ENCODE results near the gene UROS. TPM values are rescaled to one million over a fixed set of nuclear protein-coding genes. Genes with fewer than 3 reads are reported as not detected.

Gene UROS
- total and polyA plus RNA-seq, 7 donors, result 26.1 to 46.7 (median 35.4) TPM

DNA sequence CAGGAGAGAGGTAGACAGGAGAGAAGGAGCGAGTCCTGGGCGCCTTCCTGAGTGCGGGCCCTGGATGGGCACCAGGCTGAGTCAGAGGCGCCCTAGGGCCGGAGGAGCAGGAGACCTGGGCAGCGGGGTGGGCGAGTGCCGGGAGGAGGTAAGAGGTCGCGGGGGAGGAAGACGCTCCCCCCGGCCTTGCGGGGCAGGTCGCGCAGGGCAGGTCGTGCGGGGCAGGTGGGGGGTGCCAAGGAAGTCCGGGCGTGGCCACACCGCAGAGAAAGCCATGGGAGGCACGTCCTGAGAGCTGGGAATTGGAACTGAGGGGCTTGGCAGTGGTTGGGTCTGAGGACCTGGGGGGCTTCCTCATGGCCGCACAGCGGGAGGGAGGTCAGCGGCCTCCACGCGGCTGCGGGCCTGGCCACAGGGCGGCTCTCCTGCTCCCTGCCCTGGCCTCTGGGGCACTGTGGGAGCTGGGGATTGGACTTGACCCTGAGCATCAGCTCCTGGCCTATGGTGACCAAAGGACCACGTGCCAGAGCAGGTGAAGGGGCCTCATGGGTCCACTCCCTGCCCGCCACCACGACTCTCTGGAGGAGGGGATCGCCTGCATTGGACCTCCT is 48.4 kb downstream of the UROS start:
- H3K4me3 ChIP-seq, result no peak overlapping the region
- TF ChIP-seq POLR2AphosphoS5 (IDR thresholded peaks at IDR 0.05), result no peak
- TF ChIP-seq POLR2A (IDR thresholded peaks at IDR 0.05), result no peak
- no peak for TF ChIP-seq EP300 (IDR thresholded peaks at IDR 0.05)
- TF ChIP-seq, protein P1, sequence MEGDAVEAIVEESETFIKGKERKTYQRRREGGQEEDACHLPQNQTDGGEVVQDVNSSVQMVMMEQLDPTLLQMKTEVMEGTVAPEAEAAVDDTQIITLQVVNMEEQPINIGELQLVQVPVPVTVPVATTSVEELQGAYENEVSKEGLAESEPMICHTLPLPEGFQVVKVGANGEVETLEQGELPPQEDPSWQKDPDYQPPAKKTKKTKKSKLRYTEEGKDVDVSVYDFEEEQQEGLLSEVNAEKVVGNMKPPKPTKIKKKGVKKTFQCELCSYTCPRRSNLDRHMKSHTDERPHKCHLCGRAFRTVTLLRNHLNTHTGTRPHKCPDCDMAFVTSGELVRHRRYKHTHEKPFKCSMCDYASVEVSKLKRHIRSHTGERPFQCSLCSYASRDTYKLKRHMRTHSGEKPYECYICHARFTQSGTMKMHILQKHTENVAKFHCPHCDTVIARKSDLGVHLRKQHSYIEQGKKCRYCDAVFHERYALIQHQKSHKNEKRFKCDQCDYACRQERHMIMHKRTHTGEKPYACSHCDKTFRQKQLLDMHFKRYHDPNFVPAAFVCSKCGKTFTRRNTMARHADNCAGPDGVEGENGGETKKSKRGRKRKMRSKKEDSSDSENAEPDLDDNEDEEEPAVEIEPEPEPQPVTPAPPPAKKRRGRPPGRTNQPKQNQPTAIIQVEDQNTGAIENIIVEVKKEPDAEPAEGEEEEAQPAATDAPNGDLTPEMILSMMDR (IDR thresholded peaks at IDR 0.05), result no peak
- intact Hi-C loops (cut with DNase I), result no loop called here
- H3K9me3 ChIP-seq, result no peaks in the 10 kb centered on the region
- WGBS, 2 donors, result 90 to 92% methylated on average over 32 of the region's 32 CpGs
- H3K36me3 ChIP-seq, result no peaks in the 10 kb centered on the region
- no peaks in the 10 kb centered on the region for H3K27me3 ChIP-seq
- H3K4me1 ChIP-seq, result no peaks in the 10 kb centered on the region
- no peak for DNase-seq
- H3K27ac ChIP-seq, result no peak overlapping the region

DNA sequence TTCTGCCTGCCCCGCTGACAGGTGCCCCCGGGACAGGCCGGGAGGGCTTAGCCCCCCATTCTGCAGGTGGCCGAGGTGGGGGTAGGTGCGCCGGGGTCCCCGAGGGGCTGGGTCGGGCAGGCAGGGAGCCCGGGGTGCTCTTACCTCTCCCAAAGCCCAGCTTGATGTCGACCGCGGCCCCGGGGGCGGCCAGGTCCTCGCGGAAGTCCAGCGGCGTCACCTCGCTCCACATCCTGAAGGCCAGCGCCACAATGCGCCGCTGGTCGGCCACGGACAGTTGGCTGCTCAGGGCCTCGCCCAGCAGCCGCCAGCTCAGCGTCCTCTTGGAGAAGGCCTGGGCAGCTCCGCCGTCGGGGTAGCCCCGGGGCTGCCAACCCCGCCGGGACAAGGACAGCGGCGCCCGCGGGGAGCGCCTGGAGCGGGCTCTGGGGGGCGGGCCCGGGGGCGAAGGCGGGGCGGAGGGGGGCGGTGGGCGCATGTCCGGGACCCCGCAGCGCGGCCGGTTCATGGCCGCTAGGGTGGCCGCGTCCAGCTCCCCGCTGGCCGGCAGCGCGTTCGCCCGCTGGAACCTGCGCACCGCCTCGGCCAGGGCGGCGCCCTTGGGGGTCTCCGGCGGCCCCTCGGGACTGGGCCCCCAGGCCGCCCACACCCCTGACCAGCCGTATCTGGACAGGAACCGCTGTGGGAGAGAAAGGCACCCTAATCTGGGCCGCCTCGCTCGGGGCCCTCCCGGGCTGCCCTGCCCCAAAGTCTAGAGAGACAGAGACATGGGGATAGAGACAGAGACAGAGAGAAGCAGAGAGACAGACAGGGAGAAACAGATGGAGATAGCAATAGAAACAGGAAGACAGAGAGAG is 49.1 kb downstream of the UROS start:
- Histone ChIP-seq H3K27ac (no peak overlapping the region), H3K36me3 (no peaks in the 10 kb centered on the region), H3K27me3 (no peaks in the 10 kb centered on the region), H3K9me3 (no peaks in the 10 kb centered on the region), H3K4me1 (peaks cover 0 to 6% (median 5%) of the 10 kb centered on the region in 4 donors), H3K4me3 (peak overlapping the region in 2 of 4 donors; percentile 17 to 32)
- intact Hi-C loops (cut with DNase I), result no loop called here
- no peak for DNase-seq
- TF ChIP-seq, protein P1 (IDR thresholded peaks at IDR 0.05), result no peak
- TF ChIP-seq POLR2AphosphoS5 (IDR thresholded peaks at IDR 0.05) (no peak), EP300 (IDR thresholded peaks at IDR 0.05) (no peak), POLR2A (IDR thresholded peaks at IDR 0.05) (no peak)
- WGBS, 2 donors, result 79 to 88% methylated on average over 75 of the region's 75 CpGs

DNA sequence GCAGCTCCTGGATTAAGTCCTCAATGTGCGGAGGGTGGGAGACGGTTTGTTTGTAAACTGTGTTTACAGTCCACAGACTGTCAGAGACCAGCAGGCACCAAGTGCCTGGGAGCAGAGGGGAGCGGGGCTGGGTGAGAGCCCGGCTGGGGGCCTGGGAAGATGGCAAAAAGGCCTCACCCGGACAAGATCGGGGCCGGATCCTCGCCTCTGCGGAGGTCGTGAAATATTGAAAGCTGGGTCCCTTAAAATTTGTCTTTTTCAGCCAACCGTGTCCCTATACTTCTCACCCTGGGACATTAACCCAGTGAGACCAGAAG is 50.2 kb downstream of the UROS start:
- WGBS, 2 donors, result 89 to 90% methylated on average over 11 of the region's 11 CpGs
- peaks cover 0 to 16% (median 15%) of the 10 kb centered on the region in 4 donors for H3K4me1 ChIP-seq
- no peaks in the 10 kb centered on the region for H3K9me3 ChIP-seq
- intact Hi-C loops (cut with DNase I), result no loop called here
- H3K36me3 ChIP-seq, result no peaks in the 10 kb centered on the region
- no peaks in the 10 kb centered on the region for H3K27me3 ChIP-seq
- no peak overlapping the region for H3K27ac ChIP-seq
- TF ChIP-seq EP300 (IDR thresholded peaks at IDR 0.05), result no peak
- TF ChIP-seq, protein P1 (IDR thresholded peaks at IDR 0.05), result no peak
- DNase-seq, result no peak
- no peak overlapping the region for H3K4me3 ChIP-seq

DNA sequence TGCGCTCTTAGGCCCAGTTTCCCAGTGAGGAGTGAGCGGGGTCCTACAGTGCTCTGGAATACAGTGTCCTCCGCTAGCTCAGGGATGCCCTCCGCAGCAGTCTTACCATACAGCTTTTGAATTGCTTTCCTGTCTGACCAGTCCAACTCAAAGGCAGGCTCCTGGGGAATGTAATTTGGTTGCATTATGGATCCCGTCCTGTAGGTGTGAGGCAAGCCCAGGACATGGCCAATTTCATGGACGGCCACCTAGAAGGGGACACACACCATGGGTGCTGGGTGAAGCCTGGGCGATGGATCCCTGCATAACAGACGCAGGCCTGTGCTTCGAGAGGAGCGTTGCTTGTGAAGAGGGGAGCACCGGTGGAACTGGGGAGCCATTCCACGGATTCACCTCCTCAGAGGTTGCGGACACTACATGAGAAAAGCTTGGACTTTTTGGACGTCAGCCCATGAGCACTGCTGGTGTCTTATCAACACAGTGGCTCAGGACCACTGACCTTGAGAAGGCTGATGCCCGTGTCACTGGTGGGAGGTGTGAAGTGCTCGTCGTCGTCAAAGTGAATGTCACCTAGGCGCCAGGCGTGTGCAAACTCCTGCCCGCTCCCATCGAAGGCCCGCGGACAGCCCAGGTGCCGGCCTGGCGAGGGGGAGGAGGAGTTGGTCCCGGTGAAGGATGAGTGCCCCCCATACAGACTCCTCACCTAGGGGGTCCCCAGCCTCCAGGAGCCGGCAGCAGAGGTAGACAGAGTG is 50.8 kb downstream of the UROS start:
- H3K4me3 ChIP-seq, result no peak overlapping the region
- 92 to 93% methylated on average over 28 of the region's 28 CpGs for WGBS, 2 donors

More for the DNA sequence above, 50.8 kb downstream of the UROS start:
- Histone ChIP-seq H3K27me3 (no peaks in the 10 kb centered on the region), H3K4me1 (peaks cover 0 to 19% (median 16%) of the 10 kb centered on the region in 4 donors), H3K36me3 (no peaks in the 10 kb centered on the region), H3K27ac (no peak overlapping the region), H3K9me3 (no peaks in the 10 kb centered on the region)
- no peak for DNase-seq
- intact Hi-C loops (cut with DNase I), result no loop called here
- TF ChIP-seq, protein P1 (IDR thresholded peaks at IDR 0.05), result no peak
- TF ChIP-seq POLR2AphosphoS5 (IDR thresholded peaks at IDR 0.05), result no peak
- TF ChIP-seq EP300 (IDR thresholded peaks at IDR 0.05), result no peak
- no peak for TF ChIP-seq POLR2A (IDR thresholded peaks at IDR 0.05)
